HG03039 (cell line): ENCODE measurements around the gene EXOC4.

Experiments used
- ATAC-seq: cut with Tn5 transposase; IDR thresholded peaks from one replicate; pipeline ENCODE4 v1.9.1; 2021; ENCODE audit warnings: mild to moderate bottlenecking, moderate library complexity; ENCODE audit not compliant: unreplicated experiment

Gene EXOC4

GRCh38 chr7:133693281-133693680, 440.4 kb downstream of the EXOC4 start:
- no peak for ATAC-seq

- no peak for ATAC-seq
Observed at GRCh38 chr7:133696056-133696455, 443.2 kb downstream of the EXOC4 start.

GRCh38 chr7:133697585-133697984, 444.7 kb downstream of the EXOC4 start:
- ATAC-seq: no peak

- no peak for ATAC-seq
Observed at GRCh38 chr7:133698127-133698526, 445.2 kb downstream of the EXOC4 start.

DNA sequence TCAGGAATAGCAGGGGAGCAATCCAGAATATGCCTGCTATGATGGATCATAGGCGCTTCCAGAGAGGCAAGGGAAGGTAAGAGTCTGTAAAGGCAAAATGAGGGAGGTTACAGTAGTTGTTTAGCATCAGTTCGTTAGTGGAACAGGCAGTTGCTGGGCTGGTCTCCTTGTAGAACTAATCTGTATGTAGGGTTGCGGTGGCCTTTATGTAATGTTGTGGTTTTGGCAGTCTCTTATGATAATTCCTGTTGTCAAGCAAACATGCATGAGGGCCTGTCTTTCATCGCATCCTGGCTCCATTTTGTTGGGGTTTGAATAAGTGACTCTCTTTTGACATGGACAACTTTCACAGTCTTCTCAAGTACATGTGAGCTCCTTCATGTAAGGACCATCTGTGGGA, 446.5 kb downstream of the EXOC4 start:
- no peak for ATAC-seq

GRCh38 chr7:133702078-133702477, 449.2 kb downstream of the EXOC4 start:
- no peak for ATAC-seq

- no peak for ATAC-seq
Observed at GRCh38 chr7:133702960-133703359, 450.1 kb downstream of the EXOC4 start.

GRCh38 chr7:133703547-133703946, 450.7 kb downstream of the EXOC4 start:
- ATAC-seq: no peak

- ATAC-seq: no peak
Observed at GRCh38 chr7:133704453-133704852, 451.6 kb downstream of the EXOC4 start.

DNA sequence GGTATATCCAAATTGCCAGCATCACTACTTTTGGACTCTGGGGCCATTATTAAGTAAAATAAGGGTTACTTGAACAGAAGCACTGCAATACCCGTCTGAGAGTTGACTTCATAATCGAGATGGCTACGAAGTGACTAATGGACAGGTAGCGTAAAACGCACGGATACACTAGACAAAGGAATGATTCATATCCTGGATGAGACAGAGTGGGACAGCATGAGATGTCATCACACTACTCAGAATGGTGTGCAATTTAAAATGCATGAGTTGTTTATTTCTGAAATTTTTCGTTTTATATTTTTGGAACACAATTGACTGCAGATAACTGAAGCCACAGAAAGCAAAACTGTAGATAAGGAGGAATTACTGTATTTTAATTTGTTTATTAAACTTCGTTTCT, 452.7 kb downstream of the EXOC4 start:
- ATAC-seq: no peak

GRCh38 chr7:133706016-133706415, 453.1 kb downstream of the EXOC4 start:
- ATAC-seq: no peak

DNA sequence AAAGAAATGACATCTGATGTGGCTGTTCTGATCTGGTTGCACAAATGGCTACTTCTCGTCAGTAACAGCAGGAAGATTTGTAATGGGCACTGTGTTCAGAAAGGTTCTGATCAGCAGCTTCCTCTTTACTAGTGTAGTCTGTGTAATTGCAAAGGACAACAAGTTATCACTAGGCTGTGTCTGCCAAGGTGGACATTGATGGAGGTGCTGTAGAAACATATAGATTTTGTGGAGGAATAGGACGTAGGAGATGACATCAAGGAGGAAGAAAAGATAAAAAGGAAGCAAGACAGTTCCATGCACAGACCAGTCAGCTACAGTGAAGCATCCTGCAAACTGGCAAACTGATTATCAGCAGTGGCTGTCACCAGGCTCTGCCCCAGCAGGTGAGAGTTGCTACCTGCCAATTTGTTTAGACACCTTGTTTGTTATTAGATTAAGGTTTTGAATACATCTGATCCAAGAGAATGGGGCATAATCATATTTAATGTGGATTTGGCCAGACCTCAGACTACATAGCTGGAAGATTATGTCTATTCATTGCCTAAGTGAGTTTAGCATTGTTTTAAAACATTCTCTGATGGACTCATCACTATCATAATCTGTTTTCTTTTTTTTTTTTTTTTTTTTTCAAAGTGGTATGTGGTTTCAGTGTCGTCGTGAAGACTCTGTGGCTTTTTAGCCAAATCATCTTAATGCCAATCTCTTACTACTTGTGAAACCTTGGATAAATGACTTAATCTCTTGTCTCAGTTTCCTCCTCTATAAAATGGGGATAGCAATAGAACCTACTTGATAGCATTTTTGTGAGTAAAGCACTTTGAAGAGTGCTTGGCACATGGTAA, 456.4 kb downstream of the EXOC4 start:
- ATAC-seq: no peak

- ATAC-seq: no peak
Observed at GRCh38 chr7:133712544-133712943, 459.7 kb downstream of the EXOC4 start.

GRCh38 chr7:133714654-133715053, 461.8 kb downstream of the EXOC4 start:
- ATAC-seq: no peak

GRCh38 chr7:133718131-133718530, 465.3 kb downstream of the EXOC4 start:
- no peak for ATAC-seq

DNA sequence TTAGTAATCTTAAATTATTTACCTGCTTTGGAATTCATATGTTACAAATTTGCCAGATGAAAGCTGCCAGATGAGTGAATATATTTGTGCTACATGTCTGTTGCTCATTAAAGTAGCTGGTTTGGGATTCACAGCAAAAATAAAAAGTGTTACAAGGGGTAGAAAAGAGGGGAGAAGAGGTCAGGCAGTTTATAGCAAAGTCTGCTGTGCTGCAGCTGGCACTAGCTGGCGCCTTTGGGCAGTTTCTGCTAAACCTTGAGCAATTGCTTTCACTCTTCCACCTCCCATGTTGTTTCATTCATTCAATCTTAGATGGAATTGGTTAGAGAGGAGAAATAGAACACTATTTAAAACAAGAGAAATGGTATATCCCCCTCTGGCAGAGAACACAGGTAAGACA, 470.2 kb downstream of the EXOC4 start:
- no peak for ATAC-seq

DNA sequence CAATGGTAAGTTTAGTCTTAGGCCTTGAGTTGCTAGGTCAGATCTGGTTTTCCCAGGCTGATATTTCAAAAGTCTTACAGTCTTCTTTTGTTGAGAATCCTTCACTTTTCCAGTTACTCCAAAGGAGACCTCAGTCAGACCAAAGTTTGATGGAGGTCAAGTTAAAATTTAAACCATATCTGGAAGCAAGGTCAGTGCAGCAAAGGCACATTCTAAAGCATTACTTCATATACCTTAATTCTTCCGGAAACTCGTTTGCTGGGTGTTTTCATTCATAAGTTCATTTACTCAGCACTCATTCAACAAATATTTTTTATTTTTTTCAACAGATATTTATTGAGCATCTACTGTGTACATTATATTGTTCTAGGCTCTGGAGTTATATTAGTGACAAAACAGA, 471.3 kb downstream of the EXOC4 start:
- no peak for ATAC-seq

GRCh38 chr7:133724694-133725093, 471.8 kb downstream of the EXOC4 start:
- ATAC-seq: no peak

DNA sequence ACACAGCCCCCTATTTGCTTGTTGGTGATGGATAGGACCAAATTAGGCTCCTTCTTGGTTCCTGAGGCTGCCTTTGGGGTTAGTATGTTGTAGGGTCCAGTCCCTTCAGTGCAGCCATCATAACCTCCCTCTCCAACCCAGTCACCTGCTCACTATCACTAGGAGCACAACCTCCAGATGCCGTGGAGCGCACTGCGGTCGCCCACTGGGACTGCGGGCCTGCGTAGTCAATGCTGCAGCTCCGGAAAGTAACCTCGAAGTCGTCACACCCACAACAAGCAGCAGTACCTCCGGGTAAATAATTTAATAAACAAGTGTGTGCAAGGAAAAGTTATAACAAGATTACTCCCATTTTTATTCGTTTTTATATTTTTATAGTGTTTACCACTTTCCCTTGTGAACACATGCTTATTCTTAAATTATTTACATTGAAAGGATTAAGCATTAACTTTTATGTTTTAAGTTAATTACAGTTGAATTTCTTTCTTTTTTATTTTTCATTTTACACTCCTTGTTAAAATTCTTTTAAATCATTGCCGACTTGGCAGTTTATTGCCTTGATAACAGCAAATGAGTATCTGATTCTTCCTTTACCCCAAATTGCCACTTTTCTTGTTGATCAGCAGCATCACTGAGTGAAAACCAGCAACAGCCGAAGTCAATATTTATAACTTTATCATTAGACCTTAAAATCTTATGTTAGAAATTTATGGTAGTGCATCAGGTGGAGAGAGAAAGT, 474.8 kb downstream of the EXOC4 start:
- no peak for ATAC-seq

DNA sequence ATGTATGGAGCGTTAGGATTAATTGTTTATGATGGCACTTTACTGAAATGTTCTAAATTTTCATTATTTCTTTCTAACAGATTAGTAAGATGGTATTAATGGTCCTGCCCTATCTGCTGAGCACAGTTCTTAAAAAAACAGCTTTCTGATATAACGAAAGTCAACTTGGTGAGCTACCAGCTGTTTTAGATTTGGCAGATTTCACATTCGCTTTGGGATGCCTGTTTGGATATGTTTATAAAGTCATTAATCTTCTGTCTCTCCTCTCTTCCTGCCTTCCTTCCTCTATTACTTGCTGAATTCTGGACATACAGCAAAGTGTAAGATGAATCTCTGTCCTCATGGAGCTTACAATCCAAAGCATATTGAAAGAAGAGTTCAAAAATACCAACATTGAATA, 477.5 kb downstream of the EXOC4 start:
- no peak for ATAC-seq

- ATAC-seq: no peak
Observed at GRCh38 chr7:133733401-133733800, 480.5 kb downstream of the EXOC4 start.

- no peak for ATAC-seq
Observed at GRCh38 chr7:133735222-133735621, 482.3 kb downstream of the EXOC4 start.
